Left renal cortex interstitium (tissue), 4 donors: ENCODE results near the gene ZSCAN29. TPM values are rescaled to one million over a fixed set of nuclear protein-coding genes. Genes with fewer than 3 reads are reported as not detected.
A peak's percentile ranks its signal among the peaks of the same experiment; 100 is the strongest.

Experiments
- DNase-seq, 4 donors: peaks; one replicate each; pipeline ENCODE4 v3.0.0-alpha.2; 2013; ENCODE audit warnings: low read depth in 4 of 4, low spot score in 2 of 4, missing footprints in 1 of 4
- polyA plus RNA-seq, 4 donors: library from polyadenylated mRNA; unstranded; fragments of 120-200 nt; gene quantifications; one replicate each; pipeline ENCODE4 v1.2.1, GENCODE V29; 2013; ENCODE audit not compliant: insufficient read length in 4 of 4

ZSCAN29 gene
- polyA plus RNA-seq, 4 donors, result 19.7 to 35.5 (median 28.9) TPM

DNA sequence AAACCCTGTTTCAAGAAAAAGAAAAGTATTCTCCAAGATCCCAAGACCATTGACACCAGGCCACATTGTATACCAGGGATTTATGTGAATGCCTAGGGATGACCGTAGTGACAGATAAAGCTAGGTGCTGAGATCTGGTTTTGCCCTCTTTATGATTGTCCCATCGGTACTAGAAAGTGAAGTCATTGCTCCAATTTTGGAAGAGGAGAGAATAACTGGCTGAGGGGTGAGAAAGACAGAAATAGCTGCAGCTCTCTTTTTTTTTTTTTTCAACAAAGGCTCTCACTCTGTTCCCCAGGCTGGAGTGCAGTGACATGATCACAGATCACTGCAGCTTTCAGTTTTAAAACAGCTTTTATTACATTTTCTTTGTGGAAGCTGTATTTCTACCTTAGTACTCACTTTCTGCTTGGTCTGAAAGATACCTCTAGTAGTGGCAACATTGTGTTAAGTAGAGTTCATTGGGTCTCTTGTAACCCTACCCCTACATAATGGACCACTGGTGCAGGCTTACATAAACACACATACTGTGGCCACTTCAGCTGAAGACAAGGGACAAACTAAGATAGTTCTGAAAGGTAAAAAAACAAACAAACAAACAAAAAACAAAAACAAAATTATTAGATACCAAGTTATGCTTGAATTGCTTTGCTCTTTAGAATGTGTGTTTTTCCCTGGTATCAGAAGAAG, 18.0 kb downstream of the ZSCAN29 start:
- DNase-seq, result no peak

DNA sequence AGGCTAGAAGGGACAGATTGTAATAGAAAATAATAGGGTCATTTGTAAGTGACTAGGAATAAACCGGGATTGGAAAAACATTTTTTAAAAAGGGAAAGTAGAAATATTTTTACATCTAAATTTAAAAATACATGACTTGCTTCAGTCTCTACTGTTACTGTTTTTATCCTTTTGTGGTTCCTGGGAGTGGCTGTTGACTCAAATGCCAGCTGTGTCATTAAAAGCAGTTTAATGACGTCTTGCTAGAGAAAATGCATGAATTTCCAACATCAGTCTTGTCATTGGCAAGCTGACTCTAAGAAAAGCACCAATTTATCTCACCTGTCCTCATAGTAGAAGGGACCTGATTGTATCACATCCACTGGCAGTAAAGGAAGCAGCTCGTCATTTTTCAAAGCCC, 23.7 kb downstream of the ZSCAN29 start:
- DNase-seq, result no peak

GRCh38 chr15:43346305-43346704, 24.5 kb downstream of the ZSCAN29 start:
- no peak for DNase-seq

GRCh38 chr15:43330780-43331087, 40.1 kb downstream of the ZSCAN29 start:
- no peak for DNase-seq

- DNase-seq, result peak; percentile 95 to 97 (median 96)
These were observed 40.7 kb downstream of the ZSCAN29 start, which contains the start of gene LCMT2 for GRCh38 chr15:43329960-43330779. TSS of gene LCMT2 (minus strand) at chr15:43330573. CDS start at chr15:43330489, 84 bp downstream.

DNA sequence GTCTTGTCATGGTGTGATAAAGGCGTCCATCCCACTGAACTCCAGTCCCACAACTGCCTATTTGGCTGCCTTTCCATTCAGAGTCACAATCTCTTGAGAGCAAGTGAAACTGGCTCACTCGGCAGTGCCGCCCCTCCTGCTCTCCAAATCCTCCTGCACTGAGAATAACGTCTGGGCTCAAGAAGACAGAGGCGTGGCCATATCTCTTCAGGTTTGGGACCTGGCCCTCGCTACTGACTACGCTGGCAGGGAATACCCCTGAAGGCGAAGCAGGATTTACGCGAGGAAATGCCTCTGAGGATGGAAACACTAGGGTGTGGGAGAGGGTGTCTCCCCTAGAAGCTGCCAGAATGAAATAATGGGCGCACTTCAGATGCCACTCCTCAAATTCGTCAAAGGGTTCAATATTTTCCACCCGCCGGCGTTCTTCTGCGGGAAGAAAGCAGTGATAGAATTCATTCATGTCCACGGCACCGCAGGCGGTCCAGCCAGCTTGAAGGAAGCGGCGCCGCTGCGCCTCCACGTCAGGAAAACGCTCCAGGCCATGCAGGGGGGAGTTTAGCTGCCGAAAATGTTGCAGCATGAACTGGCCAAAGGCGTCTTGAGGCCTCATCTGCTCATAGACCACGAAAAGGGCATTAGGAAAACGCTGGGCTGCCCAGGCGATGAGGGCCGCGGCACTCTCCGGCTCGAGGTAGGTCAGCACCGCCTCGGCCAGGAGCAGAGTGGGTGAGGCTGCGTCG, 41.5 kb downstream of the ZSCAN29 start:
- DNase-seq, result peak in 3 of 4 donors; percentile 7 to 28 (median 26)

- DNase-seq, result no peak
These were observed 45.7 kb downstream of the ZSCAN29 start for GRCh38 chr15:43325039-43325684.

DNA sequence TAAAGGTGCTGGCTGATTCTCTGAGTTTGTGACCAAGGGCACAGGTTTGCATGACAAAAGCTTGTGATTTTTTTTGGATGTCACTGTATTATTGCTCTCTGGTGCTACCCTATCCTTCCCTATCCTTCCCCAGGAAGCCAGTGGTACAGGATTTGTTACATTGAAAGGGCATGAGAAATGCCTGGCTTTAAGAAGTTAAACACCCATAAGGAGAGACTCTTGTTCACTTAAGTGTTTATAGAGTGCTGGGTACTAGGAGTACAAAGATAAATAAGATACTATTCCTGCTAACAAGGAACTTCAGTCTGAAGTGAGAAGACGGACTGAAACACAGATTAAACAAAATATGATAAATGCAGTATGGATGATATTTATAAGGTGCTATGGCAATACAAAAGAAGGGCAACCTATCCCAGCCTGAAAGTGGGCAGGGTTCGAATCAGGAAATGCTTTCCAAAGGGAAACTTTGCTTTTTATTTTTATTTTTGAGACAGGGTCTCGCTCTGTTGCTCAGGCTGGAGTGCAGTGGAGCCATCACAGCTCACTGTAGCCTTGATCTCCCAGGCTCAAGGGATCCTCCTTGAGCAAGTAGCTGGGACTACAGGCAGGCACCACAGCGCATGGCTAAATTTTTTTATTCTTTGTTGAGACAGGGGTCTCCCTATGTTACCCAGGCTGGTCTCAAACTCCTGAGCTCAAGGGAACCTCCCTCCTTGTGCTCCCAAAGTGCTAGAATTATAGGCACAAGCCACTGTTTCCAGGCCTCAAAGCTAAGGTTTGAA, 51.7 kb downstream of the ZSCAN29 start:
- no peak for DNase-seq

- no peak for DNase-seq
These were observed 53.2 kb downstream of the ZSCAN29 start for GRCh38 chr15:43317566-43318184.

GRCh38 chr15:43316971-43317346, 53.9 kb downstream of the ZSCAN29 start:
- DNase-seq, result no peak

DNA sequence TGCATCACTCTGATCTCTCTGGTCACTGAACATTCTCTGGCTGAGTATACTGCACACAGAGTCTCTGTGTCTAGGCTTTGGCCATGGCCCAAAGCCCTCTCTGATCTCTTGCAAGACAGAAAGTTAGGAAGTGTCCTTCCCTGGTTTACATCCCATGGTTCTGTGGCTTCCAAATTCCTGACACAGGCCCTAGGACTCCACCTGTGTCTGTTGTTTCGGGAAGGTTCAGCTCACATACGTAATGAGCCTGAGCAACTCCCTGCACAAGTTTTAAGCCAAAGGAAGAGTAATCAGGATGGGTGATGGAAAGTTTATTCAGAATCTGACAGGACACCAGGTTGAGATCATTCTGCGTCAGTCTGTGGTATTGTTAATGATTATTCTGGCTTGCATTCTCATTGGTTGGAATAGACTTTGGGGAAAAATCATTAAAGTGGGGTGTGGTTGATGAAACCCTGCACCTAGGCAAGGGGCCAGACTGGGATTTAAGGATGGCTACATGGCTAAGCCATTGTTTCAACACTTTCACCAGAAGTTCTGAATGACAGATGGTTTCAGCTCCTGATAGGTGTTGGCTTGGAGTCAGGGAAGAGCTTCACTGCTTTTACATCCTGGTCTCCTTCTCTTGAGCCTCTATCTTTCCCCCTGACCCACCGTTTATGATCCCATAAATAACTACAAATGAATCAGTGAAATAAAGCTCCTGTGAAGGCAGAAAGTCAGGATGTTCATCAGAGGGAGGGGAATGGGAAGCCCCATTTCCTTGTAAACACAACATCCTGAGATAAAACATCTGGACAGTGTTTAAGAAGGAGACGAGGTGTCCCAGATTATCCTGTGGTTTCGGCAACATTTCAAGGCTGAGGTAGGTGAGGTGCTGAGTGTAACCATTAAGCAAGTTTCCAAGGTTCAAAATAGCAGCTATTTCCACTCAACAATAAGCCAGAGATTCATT, 54.5 kb downstream of the ZSCAN29 start:
- no peak for DNase-seq

- no peak for DNase-seq
These were observed 56.7 kb downstream of the ZSCAN29 start for GRCh38 chr15:43314171-43314570.

- DNase-seq, result no peak
These were observed 58.5 kb downstream of the ZSCAN29 start for GRCh38 chr15:43312378-43312777.

Other genes with a start within 250 kb of the ZSCAN29 start
- gene TMEM62, start 237.5 kb downstream of the ZSCAN29 start, polyA plus RNA-seq, result 10 to 100 TPM; 15.8 to 17.7 (median 16.3) TPM
- gene CCNDBP1, start 185.6 kb downstream of the ZSCAN29 start, polyA plus RNA-seq, result 10 to 100 TPM; 51.5 to 59.5 (median 53.9) TPM
- gene EPB42, start 150.0 kb downstream of the ZSCAN29 start, polyA plus RNA-seq, result 1 to 10 TPM in 3 of 4 donors, under 1 TPM in 1; 0.95 to 5.1 (median 1.2) TPM
- gene TGM5, start 104.1 kb downstream of the ZSCAN29 start, polyA plus RNA-seq, result not detected
- gene TGM7, start 68.8 kb downstream of the ZSCAN29 start, polyA plus RNA-seq, result under 1 TPM in 2 of 4 donors, not detected in 2; 0.07 to 0.11 TPM
- 10 to 100 TPM; 11.2 to 14.8 (median 13.2) TPM for gene LCMT2, start 40.5 kb downstream of the ZSCAN29 start, polyA plus RNA-seq
- 10 to 100 TPM; 20.4 to 32.0 (median 24.3) TPM for gene TUBGCP4, start 58 bp upstream of the ZSCAN29 start, polyA plus RNA-seq
- gene TP53BP1, start 122.1 kb upstream of the ZSCAN29 start, polyA plus RNA-seq, result 100 to 1,000 TPM in 2 of 4 donors, 10 to 100 TPM in 2; 61.5 to 108 (median 86.0) TPM
- 1 to 10 TPM; 7.8 to 9.3 (median 8.8) TPM for gene MAP1A, start 146.6 kb upstream of the ZSCAN29 start, polyA plus RNA-seq
- gene PPIP5K1, start 219.2 kb upstream of the ZSCAN29 start, polyA plus RNA-seq, result 10 to 100 TPM; 12.8 to 40.0 (median 28.8) TPM
- 1 to 10 TPM; 1.5 to 3.5 (median 2.6) TPM for gene CKMT1B, start 223.0 kb upstream of the ZSCAN29 start, polyA plus RNA-seq
- 1 to 10 TPM in 2 of 4 donors, under 1 TPM in 2; 0.21 to 3.3 (median 0.98) TPM for gene STRC, start 247.8 kb upstream of the ZSCAN29 start, polyA plus RNA-seq